ENCODE measurements around the gene NEDD4L.

DNA sequence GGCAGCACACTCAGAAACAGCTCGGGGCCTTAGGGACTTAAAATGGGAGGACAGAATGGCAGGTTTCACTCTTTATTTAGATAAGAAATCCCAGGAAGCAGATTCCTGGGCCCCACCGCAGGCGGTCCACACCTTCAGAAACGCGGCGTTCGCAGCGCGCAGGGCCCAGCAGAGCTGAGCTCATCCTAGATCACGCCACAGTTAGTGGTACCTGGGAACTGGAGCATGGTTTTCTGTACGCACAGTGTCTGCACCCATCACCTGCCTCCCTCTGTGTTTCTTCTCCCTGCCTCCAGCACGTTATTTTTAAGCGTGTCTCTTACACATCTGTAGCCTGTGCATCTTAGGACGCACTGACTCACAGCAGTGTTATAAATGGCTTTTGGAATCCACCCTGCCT is 342.8 kb downstream of the NEDD4L start:
- TF ChIP-seq, protein P1, sequence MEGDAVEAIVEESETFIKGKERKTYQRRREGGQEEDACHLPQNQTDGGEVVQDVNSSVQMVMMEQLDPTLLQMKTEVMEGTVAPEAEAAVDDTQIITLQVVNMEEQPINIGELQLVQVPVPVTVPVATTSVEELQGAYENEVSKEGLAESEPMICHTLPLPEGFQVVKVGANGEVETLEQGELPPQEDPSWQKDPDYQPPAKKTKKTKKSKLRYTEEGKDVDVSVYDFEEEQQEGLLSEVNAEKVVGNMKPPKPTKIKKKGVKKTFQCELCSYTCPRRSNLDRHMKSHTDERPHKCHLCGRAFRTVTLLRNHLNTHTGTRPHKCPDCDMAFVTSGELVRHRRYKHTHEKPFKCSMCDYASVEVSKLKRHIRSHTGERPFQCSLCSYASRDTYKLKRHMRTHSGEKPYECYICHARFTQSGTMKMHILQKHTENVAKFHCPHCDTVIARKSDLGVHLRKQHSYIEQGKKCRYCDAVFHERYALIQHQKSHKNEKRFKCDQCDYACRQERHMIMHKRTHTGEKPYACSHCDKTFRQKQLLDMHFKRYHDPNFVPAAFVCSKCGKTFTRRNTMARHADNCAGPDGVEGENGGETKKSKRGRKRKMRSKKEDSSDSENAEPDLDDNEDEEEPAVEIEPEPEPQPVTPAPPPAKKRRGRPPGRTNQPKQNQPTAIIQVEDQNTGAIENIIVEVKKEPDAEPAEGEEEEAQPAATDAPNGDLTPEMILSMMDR (conservative IDR thresholded peaks at IDR 0.05; ENCODE audit: low read depth in 2 of 2), result no peak
- TF ChIP-seq EZH2 (IDR thresholded peaks at IDR 0.05; ENCODE audit: low read depth, unreplicated experiment) (no peak), POLR2AphosphoS5 (IDR thresholded peaks at IDR 0.05; ENCODE audit: low read depth) (no peak), EZH2phosphoT487 (IDR thresholded peaks at IDR 0.05; ENCODE audit: unreplicated experiment) (no peak), CREB1 (CRISPR knock-in tag; IDR thresholded peaks at IDR 0.05; ENCODE audit: low read depth) (no peak), JUNB (IDR thresholded peaks at IDR 0.05; ENCODE audit: unreplicated experiment) (no peak), ZNF114 (CRISPR knock-in tag; IDR thresholded peaks at IDR 0.05) (no peak)
- TF ChIP-seq, protein P2, sequence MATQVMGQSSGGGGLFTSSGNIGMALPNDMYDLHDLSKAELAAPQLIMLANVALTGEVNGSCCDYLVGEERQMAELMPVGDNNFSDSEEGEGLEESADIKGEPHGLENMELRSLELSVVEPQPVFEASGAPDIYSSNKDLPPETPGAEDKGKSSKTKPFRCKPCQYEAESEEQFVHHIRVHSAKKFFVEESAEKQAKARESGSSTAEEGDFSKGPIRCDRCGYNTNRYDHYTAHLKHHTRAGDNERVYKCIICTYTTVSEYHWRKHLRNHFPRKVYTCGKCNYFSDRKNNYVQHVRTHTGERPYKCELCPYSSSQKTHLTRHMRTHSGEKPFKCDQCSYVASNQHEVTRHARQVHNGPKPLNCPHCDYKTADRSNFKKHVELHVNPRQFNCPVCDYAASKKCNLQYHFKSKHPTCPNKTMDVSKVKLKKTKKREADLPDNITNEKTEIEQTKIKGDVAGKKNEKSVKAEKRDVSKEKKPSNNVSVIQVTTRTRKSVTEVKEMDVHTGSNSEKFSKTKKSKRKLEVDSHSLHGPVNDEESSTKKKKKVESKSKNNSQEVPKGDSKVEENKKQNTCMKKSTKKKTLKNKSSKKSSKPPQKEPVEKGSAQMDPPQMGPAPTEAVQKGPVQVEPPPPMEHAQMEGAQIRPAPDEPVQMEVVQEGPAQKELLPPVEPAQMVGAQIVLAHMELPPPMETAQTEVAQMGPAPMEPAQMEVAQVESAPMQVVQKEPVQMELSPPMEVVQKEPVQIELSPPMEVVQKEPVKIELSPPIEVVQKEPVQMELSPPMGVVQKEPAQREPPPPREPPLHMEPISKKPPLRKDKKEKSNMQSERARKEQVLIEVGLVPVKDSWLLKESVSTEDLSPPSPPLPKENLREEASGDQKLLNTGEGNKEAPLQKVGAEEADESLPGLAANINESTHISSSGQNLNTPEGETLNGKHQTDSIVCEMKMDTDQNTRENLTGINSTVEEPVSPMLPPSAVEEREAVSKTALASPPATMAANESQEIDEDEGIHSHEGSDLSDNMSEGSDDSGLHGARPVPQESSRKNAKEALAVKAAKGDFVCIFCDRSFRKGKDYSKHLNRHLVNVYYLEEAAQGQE (IDR thresholded peaks at IDR 0.05; ENCODE audit: unreplicated experiment), result no peak
- TF ChIP-seq, protein P3, sequence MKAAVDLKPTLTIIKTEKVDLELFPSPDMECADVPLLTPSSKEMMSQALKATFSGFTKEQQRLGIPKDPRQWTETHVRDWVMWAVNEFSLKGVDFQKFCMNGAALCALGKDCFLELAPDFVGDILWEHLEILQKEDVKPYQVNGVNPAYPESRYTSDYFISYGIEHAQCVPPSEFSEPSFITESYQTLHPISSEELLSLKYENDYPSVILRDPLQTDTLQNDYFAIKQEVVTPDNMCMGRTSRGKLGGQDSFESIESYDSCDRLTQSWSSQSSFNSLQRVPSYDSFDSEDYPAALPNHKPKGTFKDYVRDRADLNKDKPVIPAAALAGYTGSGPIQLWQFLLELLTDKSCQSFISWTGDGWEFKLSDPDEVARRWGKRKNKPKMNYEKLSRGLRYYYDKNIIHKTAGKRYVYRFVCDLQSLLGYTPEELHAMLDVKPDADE (IDR thresholded peaks at IDR 0.05), result no peak
